Stimulated activated CD8-positive, alpha-beta memory T cell treated with anti-CD3 and anti-CD28 coated beads, Interleukin-4, amount 100 ng/mL, for 24 hours (primary cell): ENCODE data around the gene TESPA1.
"Not testable (repeated sequence)": the region's sequence is repeated elsewhere in the genome, so short reads cannot be mapped to it uniquely, and the experiment has no call there.

ENCODE experiments used
- DNase-seq: peaks from one replicate; pipeline ENCODE4 v3.0.0-alpha.2; 2020; ENCODE audit warnings: low read depth

The TESPA1 gene

DNA sequence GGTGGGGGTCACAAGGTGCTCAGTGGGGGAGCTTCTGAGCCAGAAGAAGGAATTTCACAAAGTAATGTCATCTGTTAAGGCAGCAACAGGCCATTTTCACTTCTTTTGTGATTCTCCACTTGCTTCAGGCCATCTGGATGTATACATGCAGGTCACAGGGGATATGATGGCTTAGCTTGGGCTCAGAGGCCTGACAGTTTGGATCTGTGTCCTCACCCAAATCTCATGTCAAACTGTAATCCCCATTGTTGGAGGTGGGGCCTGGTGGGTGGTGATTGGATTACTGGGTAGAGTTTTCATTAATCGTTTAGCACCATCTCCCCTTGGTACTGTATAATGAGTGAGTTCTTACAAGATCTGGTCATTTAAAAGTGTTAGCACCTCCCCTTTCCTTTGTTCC, 36.4 kb downstream of the TESPA1 start:
- DNase-seq: no peak

DNA sequence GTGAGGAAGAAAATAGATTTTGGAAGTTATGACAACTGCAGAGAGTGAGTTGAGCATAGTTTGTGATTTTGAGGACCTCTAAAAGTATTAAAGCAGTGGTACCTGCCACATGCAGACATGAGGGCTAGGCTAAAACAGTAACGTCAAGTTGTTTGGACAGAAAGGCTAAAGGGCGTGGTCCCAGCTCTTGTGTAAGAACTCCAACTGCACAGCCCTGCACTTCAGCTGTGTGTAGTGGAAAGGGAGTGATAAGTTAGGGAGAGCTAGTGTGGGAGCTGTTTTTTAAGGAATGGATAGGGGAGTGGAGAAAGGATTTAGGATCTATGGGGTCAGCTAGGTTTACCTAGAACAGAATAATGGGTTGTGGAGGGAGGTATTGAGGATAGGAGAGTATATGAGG, 39.5 kb downstream of the TESPA1 start:
- no peak for DNase-seq

DNA sequence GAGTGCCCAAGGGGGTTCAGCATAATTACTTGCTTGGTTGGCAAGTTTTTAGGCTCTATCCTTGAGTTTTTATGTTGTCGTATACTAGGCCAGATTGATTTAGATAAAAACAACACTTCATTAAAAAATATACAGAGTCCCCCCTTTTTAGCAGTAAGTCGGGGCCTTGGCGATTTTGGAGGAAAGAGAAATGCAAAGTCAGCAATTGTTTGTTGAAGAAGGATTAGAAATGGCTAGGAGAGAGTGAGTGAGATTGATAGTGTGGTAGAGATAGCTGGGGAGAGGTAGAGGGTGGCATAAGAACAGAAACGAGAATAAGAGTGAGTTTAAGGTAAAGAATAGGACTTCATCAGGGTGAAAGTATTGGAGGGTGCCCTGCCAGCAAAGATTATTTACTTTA, 41.3 kb downstream of the TESPA1 start:
- not testable (repeated sequence) for DNase-seq

DNA sequence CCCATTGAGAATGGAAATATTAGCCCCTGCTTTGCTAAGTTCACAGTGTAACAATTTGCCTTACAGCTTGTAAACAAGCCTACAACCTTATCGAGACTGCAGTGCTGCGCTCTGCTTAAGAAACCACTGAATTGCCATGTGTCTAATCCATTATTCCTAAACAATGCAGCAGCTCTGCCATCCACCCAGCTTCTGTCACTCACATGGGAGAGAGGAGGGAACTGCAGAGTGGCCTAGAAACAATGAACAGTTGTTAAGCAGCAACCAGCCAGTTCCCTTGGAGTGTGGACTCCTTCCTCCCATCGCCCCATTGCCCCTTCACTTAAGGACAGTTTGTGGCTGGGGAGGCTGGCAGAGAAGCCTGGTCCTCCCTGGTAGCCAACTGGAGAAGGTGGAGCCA, 42.9 kb downstream of the TESPA1 start:
- DNase-seq: no peak

DNA sequence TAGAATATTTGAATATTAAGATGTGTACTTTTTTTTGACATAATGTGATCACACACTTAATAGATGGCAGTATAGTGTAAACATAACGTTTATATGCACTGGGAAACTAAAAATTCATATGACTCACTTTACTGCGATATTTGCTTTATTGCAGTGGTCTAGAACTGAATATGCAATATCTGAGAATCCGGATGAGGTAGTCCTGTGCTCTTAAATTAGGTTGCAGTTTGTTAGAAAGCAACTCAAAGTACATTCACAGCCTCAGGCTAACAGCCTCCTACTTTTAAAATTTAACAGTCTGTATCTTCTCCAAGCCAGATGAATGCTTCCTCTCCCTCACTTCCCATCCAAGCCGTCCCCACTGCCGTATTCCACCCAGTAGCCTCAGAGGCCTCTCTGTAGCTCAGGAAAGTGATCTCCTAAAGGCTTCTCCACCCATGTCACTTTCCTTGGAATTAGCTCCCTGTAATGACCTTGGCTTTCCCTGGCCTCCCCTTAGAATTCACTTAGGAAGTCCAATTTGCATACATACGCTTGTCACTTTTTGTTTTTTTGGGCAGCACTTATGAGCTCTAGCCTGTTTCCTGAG, 43.7 kb downstream of the TESPA1 start:
- DNase-seq: no peak

DNA sequence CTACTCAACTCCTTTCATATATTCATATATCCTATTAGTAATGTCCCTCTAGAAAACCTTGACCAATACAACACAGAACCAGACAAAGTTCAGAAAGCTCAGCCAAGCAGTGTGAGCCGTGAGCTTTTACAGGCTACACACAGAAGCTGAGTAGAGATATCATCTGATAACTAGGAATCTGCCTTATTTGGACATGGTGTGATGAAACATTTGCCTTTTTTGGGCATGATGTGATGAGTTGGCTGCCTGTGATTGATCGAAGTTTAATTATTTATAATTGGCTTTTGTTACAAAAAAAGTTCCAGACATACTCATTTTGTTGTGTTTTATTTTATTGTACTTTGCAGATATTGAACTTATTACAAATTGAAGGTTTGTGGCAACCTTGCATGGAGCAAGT, 46.6 kb downstream of the TESPA1 start:
- no peak for DNase-seq

DNA sequence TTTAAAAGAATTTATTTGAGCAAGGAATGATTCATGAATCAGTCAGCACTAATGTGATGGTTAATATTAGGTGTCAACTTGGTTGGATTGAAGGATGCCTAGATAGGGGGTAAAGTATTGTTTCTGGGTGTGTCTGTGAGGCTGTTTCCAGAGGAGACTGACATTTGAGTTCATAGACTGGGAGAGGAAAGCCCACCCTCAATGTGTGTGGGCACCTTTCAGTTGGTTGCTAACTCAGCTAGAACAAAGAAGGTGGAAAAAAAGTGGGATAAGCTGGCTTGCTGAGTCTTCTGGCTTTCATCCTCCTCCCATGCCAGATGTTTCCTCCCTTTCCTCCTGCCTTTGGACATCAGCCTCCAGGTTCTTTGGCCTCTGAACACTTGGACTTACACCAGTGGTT, 47.2 kb downstream of the TESPA1 start:
- DNase-seq: no peak

DNA sequence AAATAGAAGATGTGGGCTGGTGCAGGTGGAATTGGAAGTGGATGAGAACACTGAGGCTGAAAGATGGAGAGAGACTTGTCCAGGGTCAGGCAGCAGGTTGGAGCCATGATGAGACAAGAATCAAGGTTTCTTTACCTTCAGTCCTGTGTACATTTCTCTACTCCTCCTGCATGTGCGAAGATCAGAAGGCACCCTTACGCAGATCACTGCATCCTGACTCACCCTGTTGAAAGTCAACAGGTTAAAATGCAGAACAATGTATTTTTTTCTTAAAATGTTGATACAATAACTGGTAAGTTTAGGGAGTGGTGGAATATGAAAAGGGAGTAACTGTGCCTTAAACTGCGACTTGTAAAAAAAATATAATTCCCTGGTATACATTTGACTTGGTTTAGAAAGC, 47.8 kb downstream of the TESPA1 start:
- no peak for DNase-seq

DNA sequence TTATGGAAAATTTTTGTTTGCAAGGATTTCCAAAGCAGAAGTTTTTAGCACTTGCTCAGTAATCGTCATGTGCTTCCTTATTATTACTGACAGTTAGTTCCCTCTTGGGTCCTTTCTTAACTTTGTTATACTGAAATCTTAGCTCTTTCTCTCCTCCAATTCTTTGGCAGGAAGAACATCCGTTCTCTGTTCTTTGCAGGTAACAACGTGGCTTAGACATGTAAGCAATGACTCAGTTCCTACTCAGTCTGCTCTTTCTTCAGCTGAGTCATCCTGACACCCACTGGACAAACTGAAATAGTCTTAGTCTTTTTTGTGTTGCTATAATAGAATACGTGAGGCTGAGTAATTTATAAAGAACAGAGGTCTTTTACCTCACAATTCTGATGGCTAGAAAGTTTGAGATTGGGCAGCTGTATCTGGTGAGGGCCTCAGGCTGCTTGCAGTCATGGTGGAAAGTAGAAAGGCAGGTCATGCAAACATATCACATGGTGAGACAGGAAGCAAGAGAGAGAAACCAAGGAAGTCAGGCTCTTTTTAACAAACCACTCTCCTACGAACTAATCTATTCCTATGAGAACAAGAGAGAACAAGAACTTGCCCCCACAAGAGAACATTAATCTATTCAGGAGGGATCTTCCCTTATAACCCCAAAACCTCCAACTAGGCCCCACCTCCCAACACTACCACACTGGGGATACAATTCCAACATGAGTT, 49.2 kb downstream of the TESPA1 start:
- DNase-seq: no peak

DNA sequence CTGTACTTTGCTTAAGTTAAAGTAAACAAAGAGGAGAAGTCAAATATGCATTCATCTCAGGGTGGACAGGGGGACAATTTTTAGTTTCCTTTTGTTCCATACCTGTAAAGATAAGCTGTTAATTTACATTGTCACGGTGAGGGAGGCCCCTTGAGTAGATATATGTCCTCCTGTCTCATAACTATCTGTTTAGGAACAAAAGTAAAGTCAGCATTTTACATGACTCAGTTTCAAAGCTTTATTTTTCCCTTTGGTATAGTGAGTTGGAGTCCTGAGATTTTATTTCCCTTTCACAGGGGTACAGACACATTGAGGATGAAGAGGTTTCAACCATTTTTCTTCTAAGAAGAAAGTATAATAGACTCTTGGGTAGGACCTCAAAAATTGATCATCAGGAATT, 50.1 kb downstream of the TESPA1 start:
- DNase-seq: no peak

DNA sequence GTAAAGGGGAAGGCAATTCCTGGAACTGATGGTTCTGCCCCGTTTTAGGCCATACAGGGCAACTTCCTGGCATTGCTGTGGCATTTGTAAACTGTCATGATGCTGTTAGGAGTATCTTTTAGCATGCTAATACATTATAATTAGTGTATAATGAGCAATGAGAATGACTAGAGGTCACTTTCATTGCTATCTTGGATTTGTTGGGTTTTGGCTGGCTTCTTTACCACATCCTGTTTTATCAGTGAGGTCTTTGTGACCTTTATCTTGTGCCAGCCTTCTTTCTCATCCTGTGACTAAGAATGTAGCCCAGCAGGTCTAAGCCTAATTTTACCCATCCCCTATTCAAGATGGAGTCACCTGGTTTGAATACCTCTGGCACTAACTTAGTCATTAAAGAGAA, 51.2 kb downstream of the TESPA1 start:
- DNase-seq: no peak

DNA sequence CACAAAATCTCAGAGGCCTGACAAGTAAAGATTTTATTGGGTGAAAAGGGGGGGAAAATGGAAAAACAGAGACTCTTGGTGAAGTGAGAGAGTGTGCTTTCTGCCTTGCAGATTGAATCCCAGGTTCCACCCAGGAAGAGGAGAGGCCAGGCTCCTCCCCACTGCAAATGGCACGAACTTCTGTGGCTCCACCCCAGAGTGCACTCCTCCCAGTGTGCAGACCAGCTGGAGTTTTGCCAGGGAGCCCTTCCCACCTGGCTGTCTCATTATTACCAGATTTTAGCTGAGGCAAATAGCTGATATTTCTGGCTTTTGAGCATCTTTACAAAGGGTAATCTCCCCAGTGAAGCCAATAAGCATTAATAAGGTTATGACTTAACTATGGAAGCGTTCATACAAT, 51.9 kb downstream of the TESPA1 start:
- no peak for DNase-seq

DNA sequence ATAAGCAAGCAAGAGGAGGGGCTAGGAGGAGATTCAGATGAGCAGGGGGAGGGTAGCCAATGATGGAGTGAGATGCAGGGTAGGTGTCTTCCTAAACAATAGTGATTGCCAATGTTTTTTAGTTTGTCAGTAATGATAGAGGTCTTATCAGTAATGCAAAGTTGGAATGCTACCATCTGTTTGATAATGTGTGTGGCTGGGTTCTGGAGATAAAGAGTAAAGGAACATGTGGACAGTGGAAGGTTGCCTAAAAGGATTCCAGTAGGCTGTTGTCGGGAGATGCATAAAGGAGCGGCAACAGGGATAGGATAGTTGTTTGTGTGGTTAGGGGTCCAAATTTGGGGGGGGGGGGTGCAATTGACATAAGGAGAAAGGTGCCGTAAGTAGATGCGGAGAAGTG, 52.5 kb downstream of the TESPA1 start:
- DNase-seq: no peak

DNA sequence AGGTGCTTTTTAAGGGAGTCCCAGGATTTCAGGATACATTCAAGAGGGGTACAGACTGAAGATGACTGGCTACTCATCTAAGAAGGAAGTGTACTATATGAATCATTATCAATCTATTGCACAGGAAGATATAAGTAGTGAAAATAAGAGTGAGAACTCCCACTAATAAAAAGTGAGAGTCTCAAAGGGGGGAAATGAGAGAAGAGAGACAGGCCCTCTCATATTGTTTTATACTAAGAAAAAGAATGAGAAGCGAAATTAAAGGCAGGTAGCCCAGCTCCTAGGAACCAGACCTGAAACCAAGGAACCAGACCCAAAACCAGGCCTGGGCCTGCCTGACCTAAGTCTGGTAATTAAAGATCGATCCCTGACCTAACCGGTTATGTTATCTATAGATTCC, 54.6 kb downstream of the TESPA1 start:
- no peak for DNase-seq

DNA sequence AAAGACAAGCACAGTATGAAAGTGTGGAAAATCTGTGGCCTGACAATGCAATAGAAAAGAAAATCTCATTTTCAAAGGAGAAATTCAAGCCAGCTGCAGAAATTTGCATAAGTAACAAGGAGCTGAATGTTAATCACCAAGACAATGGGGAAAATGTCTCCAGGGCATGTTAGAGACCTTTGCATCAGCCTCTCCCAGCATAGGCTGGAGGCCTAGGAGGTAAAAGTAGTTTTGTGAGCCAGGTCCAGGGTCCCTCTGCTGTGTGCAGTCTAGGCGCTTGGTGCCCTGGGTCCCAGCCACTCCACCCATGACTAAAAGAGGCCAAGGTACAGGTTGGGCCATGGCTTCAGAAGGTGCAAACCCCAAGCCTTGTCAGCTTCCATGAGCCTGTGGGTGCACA, 58.3 kb downstream of the TESPA1 start:
- DNase-seq: no peak

DNA sequence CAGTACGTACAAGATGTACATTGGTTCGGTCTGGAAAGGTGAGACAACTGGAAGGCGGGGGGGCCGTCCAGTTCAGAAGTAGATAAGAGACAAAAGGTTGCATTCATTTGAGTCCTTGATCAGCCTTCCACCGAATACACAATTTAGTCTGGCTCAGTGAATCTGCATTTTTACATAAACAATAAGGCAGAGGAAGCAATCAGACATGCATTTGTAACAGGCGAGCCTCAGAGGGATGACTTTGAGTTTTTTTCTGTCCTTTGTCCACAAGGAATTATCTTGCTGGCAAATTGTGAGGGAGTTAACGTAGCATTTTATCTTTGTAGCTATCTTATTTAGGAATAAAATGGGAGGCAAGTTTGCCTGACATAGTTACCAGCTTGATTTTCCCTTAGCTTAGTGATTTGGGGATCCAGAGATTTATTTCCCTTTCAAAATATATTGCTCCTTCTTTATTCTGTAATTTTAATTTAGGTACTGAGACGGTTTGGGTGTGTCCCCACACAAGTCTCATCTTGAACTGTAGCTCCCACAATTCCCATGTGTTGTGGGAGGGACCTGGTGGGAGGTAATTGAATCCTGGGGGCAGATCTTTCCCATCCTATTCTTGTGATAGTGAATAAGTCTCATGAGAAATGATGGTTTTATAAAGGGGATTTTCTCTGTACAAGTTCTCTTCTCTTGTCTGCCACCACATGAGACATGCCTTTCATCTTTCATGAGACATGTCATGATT, 59.4 kb downstream of the TESPA1 start:
- DNase-seq: no peak

DNA sequence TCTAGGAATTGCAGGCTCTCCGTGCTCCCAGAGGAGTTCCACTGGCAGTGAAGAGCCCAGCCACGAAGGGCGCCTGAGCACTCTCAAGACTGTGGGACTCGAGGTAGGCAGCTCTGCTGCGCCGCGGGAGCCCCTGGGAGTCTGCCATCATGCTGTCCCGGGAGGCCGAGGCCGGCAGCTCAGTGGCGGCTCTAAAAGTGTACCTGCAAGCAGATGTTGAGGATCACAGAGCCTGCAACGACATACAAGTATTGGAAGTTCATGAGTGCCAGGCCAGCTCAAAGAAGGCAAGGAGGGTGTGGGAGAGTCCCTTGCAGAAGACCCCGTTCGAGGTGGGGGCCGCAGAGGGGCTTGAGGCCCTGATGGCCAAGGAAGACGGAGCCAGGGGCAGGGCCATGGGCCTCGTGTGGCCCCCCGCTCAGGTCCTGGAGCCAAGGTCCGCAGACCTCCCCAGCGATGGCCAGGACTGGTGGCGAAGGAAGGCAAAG, 67.5 kb downstream of the TESPA1 start:
- DNase-seq: no peak
